ENCODE results near the gene DHTKD1.
"Not testable (repeated sequence)": the region's sequence is repeated elsewhere in the genome, so short reads cannot be mapped to it uniquely, and the experiment has no call there.

DNA sequence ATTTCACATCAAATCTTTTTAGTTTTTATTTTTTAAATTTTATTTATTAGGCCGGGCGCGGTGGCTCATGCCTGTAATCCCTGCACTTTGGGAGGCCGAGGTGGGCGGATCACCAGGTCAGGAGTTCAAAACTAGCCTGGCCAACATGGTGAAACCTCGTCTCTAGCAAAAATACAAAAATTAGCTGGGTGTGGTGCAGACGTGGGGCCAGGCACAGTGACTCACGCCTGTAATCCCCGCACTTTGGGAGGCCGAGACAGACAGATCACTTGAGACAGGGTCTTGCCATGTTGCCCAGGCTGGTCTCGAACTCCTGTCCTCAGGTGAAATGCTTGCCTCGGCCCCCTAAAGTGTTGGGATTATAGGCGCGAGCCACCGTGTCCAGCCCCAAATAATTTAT, 2.7 kb downstream of the DHTKD1 start:
- TF ChIP-seq POLR2AphosphoS5 (IDR thresholded peaks at IDR 0.05; ENCODE audit: borderline replicate concordance, low read depth, low read length); EZH2 (IDR thresholded peaks at IDR 0.05); FOXP2 (optimal IDR thresholded peaks at IDR 0.05; ENCODE audit: control extremely low read depth, extremely low read length, insufficient read depth): not testable (repeated sequence)
